SW480 (cell line): Measurements from ENCODE around the gene PPM1L.
"Not testable (repeated sequence)": the region's sequence is repeated elsewhere in the genome, so short reads cannot be mapped to it uniquely, and the experiment has no call there.

Experiments
- DNase-seq: peaks from one replicate; pipeline ENCODE4 v3.0.0-alpha.2; 2016; ENCODE audit warnings: low spot score

Gene PPM1L

DNA sequence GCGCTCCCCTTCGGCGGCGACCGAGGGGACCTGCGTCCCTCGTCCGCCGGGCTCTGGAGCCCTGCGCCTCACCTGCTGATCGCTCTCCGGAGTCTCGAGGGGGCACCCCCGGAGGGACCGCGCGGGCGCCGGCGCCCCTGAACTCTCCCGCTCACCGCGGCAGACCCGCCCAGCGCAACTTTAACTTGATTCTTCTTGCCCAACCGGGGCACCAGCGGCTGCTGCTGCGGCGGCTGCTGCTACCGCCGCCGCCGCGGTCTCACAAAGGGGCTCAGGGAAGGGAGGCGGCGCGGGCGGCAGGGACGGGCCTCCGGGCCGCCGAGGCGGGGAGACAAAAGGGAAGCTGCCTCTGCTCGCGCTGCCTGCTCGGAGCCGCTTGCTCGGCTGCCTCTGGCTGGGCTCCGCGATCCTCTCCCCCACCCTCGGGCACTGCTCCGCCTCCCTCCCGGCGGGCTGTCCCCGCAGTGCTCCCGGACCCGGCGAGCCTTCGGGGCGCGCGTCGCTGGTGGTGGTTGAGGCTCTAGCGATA is at the start of gene PPM1L:
TSS of gene PPM1L (plus strand) at position 456 of the 529 bp plus-strand sequence.
- peak; percentile 69 for DNase-seq

DNA sequence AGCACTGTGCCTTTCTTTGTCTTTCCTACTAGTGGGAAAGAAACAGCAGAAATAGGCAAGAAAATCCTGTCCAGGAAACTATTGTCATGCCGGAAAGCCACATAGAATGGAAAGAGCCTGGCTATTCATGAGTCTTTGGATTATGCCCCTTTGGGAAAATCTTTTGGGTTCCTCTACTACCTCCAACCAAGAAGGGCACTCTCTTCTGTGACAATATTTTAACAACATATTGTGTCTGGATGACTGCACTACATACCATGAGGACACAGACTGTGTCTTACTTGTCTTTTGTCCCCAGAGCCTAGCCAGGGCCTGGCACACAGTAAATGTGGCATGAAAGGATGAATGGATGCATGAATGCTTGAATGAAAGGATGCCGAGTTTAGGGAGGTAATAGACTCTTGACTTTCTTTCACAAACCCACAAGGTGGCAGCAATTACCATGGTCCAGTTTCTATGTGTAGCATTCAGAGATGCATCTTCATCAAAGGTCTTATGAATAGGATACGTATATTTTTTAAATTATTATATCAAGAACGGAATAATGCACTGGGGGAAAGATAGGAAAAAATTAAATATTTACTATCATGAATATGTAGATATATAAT is 48.7 kb upstream of the PPM1L start:
- DNase-seq = peak; percentile 67

DNA sequence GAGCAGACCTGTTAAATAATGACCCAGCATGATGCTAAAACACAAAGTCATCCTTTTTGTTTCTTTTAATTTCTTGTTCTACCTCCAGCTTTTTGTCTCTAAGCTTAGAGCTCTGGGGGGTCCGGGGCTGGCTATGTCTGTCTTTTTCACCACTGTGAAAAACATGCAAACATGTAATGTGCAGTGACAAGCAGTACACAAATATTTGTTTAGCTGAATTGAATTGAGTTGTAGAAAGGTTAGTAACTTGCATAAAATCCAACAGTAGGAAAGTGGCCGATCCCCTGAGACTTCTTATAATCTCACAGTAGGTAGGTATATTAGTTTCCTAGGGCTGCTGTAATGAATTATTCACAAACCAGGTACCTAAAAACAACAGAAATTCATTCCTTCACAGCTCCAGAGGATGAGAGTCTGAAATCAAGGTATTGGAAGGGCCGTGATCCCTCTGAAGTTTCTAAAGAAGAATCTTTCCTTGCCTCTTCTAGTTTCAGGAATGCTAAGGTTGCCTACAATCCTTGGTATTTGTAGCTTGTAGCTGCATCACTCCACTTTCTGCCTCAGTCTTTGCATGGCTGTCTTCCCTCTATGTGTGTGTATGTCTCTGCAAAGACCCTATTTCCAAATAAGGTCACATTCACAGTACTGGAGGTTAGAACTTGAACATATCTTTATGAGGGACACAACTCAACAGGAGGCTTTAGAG is 46.4 kb upstream of the PPM1L start:
- no peak for DNase-seq

DNA sequence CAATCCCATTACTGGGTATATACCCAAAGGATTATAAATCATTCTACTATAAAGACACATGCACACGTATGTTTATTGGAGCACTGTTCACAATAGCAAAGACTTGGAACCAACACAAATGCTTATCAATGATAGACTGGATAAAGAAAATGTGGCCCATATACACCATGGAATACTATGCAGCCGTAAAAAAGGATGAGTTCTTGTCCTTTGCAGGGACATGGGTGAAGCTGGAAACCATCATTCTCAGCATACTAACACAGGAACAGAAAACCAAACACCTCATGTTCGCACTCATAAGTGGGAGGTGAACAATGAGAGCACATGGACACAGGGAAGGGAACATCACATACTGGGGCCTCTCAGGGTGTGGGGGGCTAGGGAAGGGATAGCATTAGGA is 42.9 kb upstream of the PPM1L start:
- DNase-seq = not testable (repeated sequence)

DNA sequence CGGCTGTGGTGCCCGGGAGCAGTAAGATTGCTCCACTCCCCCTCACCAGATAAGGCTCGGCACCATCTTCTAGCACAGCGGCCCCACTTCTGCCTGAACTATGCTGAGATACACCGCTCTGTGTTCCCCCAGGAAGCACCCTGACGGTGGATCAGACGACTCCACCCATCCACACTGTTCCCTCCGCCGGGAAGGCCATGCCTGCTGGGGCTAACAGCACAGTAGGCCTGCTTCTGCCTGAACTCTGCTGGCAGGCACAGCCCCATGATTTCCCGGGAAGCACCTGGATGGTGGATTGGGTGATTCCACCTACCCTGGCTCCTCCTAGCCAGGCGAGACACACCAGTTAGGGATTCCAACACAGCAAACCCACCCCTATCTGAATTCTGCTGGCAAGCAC is 36.3 kb upstream of the PPM1L start:
- no peak for DNase-seq

DNA sequence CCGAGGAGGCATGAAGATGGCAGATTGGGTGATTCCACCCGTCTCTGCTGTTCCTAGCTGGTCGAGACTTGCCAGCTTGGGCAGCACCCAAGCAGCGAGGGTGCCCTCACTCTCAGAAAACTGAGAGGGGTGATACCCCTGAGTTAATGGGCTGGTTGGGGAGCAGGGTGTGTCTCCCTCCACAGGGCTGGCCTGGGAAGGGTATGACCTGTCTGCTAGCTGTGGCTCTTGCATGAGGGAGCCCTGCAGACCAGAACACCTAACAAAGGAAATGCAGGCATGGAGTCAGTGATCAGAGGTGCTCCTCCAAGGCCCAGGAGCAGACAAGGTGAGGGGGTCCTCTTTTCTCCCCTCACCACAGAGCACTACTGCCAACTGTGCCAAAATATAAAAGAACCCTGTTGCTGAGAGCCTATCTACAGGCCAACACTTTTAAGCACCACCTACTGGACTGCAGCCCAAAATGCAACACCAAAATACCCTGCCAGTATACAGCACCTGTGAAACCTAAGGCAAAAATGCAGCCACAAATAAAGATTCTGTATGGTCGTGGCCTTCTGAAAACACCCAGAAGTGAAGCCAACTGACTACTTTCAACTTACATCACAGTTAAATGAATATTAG is 35.8 kb upstream of the PPM1L start:
- DNase-seq = peak; percentile 7

DNA sequence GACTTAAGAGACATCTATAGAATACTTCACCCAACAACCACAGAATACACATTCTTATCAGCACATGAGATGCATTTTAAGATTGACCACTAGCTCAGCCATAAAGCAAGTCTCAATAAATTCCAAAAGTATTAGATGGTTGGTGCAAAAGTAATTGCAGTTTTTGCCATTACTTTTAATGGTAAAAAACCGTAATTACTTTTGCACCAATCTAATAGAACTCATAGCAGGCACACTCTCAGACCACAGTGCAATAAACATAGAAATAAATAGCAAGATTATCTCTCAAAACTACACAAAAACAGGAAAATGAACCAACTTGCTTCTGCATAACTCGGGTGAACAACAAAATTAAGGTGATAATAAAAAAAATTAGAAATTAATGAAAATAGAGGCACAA is 33.7 kb upstream of the PPM1L start:
- no peak for DNase-seq

DNA sequence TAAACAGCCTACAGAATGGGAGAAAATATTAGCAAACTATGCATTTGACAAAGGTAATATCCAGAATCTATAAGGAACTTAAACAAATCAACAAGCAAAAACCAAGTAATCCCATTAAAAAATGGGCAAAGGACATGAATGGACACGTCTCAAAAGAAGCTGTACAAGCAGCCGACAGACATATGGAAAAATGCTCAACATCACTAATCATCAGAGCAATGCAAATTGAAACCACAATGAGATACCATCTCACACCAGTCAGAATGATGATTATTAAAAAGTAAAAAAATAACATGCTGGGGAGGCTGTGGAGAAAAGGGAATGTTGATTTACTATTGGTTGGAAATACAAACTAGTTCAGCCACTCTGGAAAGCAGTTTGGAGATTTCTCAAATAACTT is 30.7 kb upstream of the PPM1L start:
- DNase-seq = no peak

DNA sequence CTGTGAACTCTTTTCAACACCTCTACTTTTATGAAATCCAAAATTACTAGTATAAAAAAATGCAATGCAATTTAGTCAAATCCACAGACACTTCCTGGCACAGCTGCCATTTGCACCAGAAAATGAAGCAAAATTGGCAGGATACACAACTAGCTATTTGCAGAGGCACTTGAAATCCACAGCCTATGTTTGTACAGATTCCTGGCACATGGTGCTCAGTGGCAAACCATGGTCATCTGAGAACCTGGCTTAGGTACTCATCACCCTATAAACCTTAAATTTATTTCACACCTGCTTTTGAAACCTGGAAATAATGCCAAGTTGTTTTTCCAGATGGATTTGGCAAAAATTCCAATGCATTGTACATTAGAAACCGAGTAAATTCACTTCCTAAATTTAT is 20.2 kb upstream of the PPM1L start:
- no peak for DNase-seq

DNA sequence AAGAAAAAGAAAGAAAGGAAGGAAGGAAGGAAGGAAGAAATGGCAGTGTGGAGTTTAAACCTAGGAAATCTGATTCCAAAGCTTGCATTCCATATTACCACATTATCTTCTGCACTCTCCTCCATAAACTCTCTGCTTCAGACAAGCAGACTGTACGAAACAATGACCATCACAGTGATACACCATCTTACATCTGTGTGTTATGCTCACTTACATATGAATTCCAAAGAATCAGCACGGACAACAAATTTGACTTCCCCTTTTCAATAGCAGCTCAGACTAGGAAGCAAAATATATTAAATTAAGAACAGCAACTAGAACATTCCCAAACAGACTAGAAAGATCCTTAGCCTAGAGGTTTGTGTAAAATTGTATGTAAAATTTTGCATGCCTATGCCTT is 18.0 kb upstream of the PPM1L start:
- no peak for DNase-seq

DNA sequence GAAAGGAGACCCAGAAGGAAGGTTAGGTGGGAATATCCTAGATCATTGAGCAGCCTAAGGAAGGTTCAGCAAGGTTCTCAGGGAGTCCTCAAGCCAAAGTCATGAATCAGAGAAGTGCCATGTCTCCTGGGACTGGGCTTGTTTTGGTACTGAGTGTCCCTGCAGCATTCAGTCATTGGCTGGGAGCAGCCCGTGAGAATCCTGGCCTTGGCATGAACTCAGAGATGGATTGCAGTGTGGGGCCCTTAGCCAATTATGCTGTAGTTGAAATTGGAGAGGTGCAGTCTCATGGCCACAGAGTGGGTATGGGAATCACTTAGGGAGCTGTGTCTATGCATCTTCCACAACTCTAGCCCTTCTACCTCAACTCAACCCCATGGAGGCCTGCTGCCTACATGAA is 17.0 kb upstream of the PPM1L start:
- DNase-seq = no peak

DNA sequence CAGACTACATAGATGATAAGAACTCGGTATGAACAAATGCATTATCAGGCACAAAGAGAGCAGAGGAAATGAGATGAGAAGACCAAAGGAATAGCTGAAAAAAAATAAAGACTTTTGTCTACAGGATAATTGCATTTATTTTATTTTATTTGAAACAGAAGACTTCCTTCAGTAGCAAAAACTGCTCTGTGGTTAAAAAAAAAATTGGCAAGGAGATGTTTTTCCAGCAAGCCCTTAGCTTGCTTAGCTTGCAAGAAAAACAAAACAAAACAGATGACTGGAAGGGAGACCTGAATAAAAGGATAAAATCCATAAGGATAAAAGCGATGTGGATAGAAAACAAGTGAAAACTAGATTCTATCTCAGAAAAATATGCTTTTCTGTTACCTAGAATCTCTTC is 9.1 kb upstream of the PPM1L start:
- DNase-seq = no peak

DNA sequence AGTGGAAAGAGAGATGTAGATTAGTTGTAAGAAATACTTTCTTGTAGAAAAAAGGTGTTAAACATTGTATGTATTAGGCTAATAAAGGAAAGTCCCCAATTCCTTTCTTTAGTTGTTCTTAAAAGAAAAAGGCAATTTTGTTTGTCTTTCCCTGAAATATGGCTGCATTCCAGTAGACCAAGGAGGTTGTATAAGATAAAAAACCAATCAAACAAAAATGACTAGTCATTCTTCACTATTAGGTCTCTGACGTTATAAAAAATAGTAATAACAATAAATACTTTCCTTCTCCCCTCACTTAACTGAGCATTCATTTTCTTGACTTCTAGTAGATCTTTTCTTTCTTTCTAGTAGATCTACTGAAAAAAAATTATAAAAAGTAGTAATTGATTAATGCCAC is 8.6 kb upstream of the PPM1L start:
- DNase-seq = no peak

DNA sequence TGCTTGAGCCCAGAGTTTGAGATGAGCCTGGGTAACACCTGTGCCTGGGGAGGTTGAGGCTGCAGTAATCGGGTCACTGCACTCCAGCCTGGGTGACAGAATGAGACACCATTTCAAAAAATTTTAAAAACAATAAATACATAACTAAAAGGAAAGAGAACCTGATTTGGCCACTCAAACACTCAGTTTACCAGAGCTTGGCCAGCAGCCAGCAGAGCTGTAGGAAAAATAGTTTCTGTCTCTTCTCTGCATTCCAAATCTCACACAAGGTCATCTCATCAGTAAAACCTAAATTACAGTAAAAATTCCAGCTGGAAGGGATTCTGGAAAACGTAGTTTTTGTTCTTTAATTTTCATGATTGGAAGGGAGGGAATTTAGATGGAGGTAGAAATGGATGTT is 7.8 kb upstream of the PPM1L start:
- no peak for DNase-seq

DNA sequence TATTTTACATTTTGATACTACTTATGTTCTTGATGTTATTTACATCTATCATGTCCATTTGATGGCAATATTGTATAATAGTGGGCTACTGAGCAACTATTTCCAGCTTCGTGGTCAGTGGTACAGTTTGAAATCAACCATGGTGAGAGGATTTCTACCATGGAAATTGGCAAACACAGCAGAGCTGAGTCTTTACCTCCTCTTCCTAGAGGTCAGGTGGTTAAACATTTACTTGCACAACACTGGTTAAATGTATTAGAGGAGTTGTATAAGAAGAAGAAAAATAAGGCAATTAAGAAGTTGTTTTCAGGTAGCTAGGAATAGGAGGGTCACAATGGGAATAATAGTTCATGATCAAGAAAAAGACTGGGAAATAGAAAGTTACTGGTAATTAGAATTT is 7.2 kb upstream of the PPM1L start:
- no peak for DNase-seq

DNA sequence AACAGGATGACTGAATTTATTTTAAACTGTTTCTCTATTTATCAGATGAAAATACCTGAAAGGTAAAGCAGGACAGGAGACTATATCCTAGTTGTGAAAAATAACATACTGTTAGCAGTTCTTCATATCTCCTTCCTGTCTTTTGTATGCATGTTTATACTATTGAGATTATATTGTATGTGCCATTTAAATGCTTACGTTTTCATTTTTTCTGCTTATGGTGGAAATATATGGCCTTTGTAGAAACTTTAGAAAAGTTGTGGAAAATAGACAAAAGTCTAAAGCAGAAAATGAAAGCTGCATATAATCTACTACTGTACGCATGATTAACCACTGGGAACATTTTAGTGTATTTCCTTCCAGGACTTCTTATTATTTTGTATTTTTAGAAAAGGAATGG is 2.1 kb upstream of the PPM1L start:
- DNase-seq = no peak

DNA sequence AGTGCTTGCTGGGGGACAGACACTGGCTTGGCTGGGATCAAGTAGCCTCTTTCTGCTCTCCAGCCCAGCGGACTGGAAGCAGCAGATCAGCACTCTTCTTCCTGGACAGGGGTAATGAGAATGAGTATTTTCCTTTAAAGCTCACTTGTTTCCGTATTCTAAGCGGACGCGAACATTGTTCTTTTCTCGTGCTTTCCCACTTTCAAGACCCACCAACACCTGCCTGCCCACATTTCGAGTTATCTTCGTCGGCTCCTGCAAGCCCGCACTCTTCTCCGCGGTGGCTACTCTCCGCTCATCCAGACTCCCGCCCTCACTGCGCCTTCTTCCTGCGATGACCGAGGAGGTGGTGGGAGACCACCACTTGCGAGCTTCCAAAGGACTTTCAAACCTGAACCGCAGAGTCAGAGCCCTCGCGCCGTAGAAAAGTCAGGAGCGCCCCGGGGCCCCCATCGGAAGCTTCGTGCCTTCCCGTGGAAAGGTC is 1.6 kb upstream of the PPM1L start:
- DNase-seq = peak; percentile 59

DNA sequence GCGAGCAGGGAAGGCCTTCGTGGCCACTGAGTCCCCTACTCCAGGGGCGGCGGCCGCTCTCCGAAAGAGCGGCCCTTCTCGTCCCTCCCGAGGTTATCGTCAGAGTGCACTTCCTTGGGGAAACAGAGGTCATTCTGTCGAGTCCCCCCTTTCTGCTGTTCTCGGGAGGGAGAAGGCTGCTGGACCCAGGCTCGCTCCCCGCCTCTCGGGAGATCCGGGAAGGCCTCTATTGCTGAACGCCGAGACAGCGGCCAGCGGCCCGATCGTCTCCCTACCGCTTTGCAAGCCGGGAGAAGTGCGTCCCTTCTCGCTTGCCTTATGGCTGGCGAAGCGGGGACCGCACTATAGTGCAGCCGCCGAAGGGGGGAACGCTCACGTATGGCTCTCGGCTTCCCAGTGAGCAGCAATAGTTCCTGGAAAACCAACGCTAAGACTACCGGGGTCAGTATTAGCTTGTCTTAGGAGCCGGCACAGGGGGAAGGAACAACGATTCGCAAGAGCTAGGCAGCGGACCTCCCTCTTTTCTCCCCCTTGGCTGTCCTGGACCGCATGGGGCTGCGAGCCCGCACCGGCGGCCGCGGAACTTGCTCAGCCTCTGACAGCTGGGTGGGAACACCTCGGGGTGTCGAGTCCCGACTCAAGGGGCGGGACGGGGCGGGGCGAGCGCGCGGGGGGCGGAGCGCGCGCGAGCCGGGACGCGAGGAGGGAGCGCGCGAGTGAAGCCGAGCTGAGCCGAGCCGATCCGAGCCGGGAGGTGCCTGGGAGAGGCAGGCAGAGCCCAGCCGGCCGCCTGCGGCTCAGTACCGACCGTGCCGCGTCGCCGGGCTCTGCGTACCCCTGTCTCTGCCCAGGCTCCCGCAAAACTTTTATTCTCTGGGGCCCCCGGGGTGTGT is 930 bp upstream of the PPM1L start:
- DNase-seq = peak; percentile 92

DNA sequence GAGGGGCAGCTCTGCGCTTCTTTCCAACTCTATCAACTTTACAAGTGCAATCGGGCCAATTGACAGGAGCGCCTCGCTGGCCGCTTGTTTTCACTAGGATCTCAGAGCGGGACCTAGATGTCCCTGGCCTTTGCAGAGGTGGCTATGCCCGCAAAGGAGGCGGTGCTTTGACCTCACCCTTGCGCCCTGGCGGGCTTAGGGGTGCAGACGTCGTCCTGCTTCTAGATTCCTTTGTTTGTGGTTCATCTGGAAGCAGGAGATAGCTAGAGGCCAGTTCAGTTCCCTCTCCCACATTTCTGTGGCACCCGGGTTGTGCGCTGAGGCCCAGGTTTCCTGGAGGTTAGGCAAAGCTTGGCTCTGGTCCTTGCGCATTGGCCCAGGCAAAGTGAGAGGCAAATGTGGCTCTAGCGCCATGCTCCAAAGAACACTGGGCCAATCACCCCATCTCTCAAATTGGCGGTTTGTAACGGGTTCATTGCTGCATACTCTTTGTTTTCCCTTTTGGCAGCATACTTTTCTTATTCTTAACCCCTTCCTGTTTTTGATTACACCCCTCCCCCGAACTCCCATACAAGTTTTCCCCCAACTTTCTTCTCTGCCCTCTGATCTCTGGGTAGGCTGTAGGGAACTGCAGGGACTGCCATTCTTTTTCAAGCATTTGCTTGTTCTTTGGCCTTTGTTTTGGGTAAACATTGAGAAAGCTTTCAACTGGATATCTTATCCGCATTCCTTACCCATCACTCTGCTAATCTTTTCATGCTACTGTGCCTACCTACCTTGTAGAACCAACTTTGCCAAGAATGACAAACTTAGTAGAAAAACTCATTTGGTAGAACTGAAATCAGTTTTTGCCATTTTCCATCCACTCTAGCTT is 1.4 kb downstream of the PPM1L start:
- no peak for DNase-seq

DNA sequence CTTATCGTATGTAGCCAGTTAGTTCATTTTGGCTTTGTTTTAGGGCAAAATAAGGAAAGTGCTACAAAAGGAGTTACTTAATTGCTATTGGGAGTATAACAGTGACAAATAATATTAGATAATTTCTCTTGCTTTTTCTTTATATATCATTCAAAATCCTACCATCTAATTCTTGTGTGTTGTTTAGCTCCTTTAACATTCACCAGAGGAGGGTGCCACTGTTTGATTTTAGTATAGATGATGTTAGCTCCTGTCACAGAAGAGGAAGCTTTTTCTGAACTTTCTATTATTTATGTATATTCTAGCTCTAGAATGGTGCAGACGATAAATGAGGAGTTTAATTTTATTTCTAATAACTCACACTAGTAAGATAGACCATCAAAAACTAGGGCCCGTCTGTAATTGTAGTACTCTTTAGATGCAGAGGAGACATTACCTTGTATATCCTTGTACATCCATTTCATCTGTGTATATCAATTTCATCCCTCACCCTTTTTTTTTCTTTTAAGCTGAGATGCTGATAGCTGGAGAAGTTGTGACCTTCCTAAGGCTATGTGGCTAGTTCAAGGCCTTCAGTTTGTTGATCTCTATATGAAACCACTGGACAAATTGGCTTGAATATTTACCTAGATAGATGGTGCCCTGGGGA is 3.0 kb downstream of the PPM1L start:
- no peak for DNase-seq

DNA sequence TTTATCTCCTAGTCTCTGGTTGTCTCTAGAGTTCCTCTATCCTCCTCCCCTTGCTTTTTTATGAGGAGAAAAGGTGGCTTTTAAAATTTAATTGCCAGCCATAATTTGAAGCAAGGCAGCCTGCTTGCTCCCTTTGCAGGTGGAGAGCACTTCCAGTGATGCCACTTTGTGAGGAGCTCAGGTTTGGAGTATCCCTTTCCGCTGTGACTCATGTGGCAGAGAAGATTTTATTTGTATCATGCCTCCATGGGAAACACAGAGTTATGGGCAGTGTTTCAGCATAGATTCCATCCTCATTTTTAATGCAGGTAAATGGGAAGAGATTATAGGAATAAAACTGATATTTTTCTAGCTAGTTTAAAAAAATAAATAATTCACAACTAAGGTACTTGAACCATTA is 7.0 kb downstream of the PPM1L start:
- no peak for DNase-seq
